A549 treated with ZK216348 at 1 μM for 4 hours (cell line): ENCODE measurements around the gene PCDHGA8. TPM values are rescaled to one million over a fixed set of nuclear protein-coding genes. Genes with fewer than 3 reads are reported as not detected.

Experiments used
- total RNA-seq: library from RNA; stranded (reverse); fragments of 200-300 nt; extraction: Qiagen RNA extraction; gene quantifications from 5 replicates; pipeline ENCODE4 v1.2.3, GENCODE V29; 2022; ENCODE audit warnings: low read depth

The PCDHGA8 gene
- total RNA-seq, result 0.02 to 0.06 TPM (median 0.04 TPM) in 3 of 5 replicates, not detected in the others

DNA sequence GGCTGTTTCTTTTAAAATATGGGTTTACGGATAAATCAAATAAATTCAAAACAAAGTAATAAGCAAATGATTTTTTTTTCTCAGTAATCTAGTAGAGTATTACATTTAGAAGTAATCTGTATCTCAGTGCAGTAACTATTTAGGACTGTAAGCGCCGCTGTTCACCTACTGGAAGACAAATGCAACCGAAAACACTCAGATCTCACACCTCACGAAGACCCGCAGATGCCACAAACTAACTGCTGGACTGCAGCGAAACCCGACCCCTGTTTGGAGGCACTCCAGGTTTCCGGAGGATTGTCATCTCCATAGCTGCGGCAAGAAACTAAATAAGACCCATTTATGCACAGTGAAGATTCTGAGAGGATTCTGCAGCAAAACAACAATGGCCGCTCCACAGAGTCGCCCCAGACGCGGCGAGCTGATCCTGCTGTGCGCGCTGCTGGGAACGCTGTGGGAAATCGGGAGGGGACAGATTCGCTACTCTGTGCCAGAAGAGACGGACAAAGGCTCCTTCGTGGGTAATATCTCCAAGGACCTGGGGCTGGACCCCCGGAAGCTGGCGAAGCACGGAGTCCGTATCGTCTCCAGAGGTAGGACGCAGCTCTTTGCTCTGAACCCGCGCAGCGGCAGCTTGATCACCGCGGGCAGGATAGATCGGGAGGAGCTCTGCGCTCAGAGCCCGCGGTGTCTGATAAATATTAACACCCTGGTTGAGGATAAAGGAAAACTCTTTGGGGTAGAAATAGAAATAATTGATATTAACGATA is at the start of gene PCDHGA8:
Gene PCDHGA8, plus strand, starts transcription at position 205 of the 770 bp plus-strand sequence. Its CDS starts 181 bp downstream, at position 386.

GRCh38 chr5:141343242-141343952 is 49.0 kb upstream of the PCDHGA8 start, which contains the start of gene PCDHGA3:
TSS of gene PCDHGA3 (plus strand) at chr5:141343829. CDS start at chr5:141344034, 205 bp downstream.

GRCh38 chr5:141349917-141350619 is 42.4 kb upstream of the PCDHGA8 start, which contains the start of gene PCDHGB1:
TSS of gene PCDHGB1 (plus strand) at chr5:141350099. CDS start at chr5:141350261, 162 bp downstream.

DNA sequence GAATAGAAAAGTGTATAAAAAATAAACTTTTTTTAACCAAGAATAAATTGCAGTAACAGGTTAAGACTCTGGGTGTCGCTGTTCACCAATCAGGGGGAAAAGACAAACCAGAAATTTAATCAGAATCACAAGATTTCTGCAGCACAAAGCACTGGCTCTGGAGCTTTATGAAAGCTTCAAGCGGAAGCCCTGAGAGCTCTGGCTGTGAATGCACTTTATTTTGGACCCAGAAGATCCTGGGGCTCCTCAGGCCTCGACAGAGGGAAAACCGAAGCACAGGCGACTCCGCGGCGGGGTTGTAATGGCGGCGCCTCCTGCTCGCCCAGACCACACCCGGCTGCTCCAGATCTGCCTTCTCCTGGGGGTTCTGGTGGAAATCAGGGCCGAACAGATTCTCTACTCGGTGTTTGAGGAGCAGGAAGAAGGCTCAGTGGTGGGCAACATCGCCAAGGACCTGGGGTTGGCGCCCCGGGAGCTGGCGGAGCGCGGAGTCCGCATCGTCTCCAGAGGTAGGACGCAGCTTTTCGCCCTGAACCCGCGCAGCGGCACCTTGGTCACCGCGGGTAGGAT is 37.4 kb upstream of the PCDHGA8 start, which contains the start of gene PCDHGA4:
Gene PCDHGA4, plus strand, starts transcription at position 122 of the 570 bp plus-strand sequence. Its CDS starts 87 bp downstream, at position 209.

DNA sequence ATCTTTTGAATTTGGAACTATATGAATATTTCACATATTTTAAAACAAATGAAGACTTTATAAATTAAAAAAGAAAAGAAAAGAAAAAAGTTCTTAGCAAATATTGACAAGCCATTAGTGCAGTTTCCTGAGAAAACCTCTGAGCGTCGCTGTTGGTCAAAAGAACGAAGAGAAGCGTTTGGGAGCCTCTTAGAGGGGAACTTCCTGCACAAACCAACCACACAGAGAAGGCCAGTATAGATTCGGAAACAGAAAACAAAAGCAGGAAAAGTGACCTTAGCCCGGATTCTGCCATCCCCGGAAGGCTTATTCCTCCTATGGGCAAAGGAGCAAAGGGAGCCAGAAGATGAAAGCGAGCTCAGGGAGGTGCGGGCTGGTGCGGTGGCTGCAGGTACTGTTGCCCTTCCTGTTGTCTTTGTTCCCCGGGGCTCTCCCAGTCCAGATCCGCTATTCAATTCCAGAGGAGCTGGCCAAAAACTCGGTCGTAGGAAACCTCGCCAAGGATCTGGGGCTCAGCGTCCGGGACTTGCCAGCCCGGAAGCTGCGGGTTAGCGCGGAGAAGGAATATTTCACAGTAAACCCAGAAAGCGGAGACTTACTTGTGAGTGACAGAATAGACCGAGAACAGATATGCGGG is 32.5 kb upstream of the PCDHGA8 start, which contains the start of gene PCDHGB2:
Gene PCDHGB2, plus strand, starts transcription at position 205 of the 637 bp plus-strand sequence. Its CDS starts 142 bp downstream, at position 347.

GRCh38 chr5:141363952-141364660 is 28.3 kb upstream of the PCDHGA8 start, which contains the start of gene PCDHGA5:
TSS of gene PCDHGA5 (plus strand) at chr5:141364162. CDS start at chr5:141364331, 169 bp downstream.

GRCh38 chr5:141369994-141370848 is 22.2 kb upstream of the PCDHGA8 start, which contains the start of gene PCDHGB3:
TSS of gene PCDHGB3 (plus strand) at chr5:141370242. CDS start at chr5:141370395, 153 bp downstream.

GRCh38 chr5:141373673-141374317 is 18.6 kb upstream of the PCDHGA8 start, which contains the start of gene PCDHGA6:
TSS of gene PCDHGA6 (plus strand) at chr5:141373891. CDS start at chr5:141374084, 193 bp downstream.

DNA sequence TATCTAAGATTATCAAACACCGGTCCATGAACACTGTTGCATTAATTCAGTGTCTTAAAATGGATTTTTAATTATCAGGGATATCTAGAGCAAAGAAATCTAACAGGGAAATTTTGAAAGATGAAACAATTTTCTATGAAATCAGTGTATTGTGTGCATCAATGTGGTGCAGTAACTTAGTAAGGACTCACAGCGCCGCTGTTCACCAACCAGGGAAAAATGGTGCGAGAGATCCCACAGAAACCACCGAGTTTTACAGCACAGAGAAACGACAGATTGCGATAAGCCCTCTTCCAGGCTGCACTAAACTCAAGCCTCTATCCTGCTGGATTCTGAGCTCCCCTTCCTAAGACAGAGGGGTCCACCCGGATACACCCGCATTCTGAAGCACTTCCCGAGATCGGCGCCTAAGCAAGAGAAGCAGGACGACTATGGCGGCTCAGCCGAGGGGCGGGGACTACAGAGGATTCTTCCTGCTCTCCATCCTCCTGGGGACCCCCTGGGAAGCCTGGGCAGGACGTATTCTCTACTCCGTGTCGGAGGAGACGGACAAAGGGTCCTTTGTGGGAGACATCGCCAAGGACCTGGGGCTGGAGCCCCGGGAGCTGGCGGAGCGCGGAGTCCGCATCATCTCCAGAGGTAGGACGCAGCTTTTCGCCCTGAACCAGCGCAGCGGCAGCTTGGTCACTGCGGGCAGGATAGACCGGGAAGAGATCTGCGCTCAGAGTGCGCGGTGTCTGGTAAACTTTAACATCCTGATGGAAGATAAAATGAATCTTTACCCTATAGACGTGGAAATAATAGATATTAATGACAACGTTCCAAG is 9.8 kb upstream of the PCDHGA8 start, which contains the start of gene PCDHGA7:
Gene PCDHGA7, plus strand, starts transcription at position 274 of the 826 bp plus-strand sequence. Its CDS starts 158 bp downstream, at position 432.

DNA sequence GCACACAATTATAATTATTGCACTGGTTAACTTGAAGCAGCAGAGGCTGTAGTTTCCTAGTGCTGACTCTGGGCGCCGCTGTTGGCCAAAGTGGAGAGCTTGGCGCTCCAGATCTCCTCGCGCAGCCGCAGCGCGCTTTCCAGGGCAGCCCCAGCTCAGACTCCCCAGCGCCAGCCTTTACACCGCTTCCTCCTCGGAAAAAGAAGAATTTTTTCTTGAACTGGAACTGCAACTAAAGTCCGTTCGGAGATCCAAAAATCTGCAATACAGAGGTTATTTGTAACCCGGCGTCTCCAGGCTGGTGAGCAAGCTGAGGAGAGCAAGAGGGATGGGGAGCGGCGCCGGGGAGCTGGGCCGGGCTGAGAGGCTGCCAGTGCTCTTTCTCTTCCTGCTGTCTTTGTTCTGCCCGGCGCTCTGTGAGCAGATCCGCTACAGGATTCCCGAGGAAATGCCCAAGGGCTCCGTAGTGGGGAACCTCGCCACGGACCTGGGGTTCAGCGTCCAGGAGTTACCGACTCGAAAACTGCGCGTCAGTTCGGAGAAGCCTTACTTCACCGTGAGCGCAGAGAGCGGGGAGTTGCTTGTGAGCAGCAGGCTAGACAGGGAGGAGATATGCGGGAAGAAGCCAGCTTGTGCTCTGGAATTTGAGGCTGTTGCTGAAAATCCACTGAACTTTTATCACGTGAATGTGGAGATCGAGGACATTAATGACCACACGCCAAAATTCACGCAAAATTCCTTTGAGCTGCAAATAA is 4.7 kb upstream of the PCDHGA8 start, which contains the start of gene PCDHGB4:
Gene PCDHGB4, plus strand, starts transcription at position 142 of the 755 bp plus-strand sequence. Its CDS starts 187 bp downstream, at position 329.

GRCh38 chr5:141397756-141398551 is 5.5 kb downstream of the PCDHGA8 start, which contains the start of gene PCDHGB5:
TSS of gene PCDHGB5 (plus strand) at chr5:141397947. CDS start at chr5:141398128, 181 bp downstream.

GRCh38 chr5:141402553-141403243 is 10.3 kb downstream of the PCDHGA8 start, which contains the start of gene PCDHGA9:
TSS of gene PCDHGA9 (plus strand) at chr5:141402778. CDS start at chr5:141402953, 175 bp downstream.

GRCh38 chr5:141407790-141408505 is 15.5 kb downstream of the PCDHGA8 start, which contains the start of gene PCDHGB6:
TSS of gene PCDHGB6 (plus strand) at chr5:141408021. CDS start at chr5:141408203, 182 bp downstream.

DNA sequence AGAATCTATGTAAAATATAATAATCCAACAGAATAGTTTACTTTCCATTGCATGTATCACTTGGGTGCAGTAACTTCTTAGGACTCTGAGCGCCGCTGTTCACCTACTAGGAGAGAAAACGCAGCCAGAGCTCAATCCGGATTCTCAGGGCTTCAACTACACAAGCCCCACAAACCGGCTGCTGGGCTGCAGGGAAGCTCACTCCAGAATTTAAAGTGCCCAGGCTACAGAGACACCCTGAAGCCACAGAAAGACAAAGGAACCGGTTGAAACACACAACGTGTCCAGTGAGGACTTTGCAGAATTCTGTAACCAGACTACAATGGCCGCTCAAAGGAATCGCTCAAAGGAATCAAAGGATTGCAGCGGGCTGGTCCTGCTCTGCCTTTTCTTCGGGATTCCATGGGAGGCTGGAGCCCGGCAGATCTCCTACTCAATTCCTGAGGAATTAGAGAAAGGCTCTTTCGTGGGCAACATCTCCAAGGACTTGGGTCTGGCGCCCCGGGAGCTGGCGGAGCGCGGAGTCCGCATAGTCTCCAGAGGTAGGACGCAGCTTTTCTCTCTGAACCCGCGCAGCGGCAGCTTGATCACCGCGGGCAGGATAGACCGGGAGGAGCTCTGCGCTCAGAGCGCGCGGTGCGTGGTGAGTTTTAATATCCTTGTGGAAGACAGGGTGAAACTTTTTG is 20.6 kb downstream of the PCDHGA8 start, which contains the start of gene PCDHGA10:
Gene PCDHGA10, plus strand, starts transcription at position 134 of the 686 bp plus-strand sequence. Its CDS starts 189 bp downstream, at position 323.

